LNCaP clone FGC (cell line): ENCODE data around the gene GRIP1.

Experiments used
- DNase-seq: peaks from one replicate; pipeline ENCODE4 v3.0.0-alpha.2; 2011; ENCODE audit warnings: low read depth
- H3K4me3 ChIP-seq: 2 replicates; pipeline ENCODE4 v1.5.1; 2011; ENCODE audit warnings: mild to moderate bottlenecking, low read depth, low read length, control low read depth
- CTCF ChIP-seq: IDR thresholded peaks from 2 replicates; pipeline ENCODE4 v1.5.1; 2012; ENCODE audit warnings: mild to moderate bottlenecking; ENCODE audit not compliant: control insufficient read depth, insufficient read depth; ENCODE audit errors: extremely low read depth

The GRIP1 gene

DNA sequence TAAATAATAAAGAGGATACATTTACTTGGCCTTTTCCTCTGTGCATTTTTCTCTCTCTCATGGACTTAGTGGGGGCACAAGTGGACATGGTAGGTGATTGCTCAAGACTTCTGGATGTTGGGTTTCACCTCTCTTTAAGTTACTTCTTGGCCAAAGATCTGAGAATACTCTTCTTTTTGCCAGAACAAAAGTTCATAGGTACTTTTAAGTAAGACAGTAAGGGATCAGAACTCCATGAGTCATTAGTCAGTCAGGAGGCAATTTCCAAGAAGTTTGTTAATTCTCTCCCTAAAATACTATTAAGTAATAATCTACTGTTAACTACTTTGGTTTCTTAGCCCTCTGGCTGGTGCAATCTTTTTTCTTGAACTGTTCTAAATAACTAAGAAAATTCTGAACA lies 84.2 kb downstream of the GRIP1 start:
- TF ChIP-seq CTCF: no peak
- no peak overlapping the region for H3K4me3 ChIP-seq
- DNase-seq: no peak

GRCh38 chr12:66590275-66590985 lies 88.4 kb downstream of the GRIP1 start:
- TF ChIP-seq CTCF: no peak
- DNase-seq: no peak
- H3K4me3 ChIP-seq: no peak overlapping the region

- TF ChIP-seq CTCF: no peak
- no peak overlapping the region for H3K4me3 ChIP-seq
- DNase-seq: no peak
These were observed 89.8 kb downstream of the GRIP1 start for GRCh38 chr12:66589095-66589494.

DNA sequence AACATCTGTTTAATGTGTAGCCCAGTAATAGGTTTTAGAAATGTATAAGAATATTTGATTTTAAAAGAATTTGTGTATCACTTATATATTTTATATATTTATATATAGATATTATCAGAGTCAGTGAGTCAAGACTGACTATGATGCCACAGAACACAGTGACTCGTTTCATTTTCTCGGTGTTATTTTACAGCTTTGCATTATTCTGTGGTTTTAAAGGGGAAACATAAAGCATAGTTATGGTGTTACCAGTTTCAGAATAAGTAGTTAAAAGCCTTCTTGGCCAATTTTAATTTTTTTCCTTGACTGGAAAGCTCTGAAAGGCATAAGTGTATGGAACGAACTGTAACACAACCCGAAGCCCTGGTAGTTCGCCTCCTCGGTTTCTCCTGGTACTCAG lies 91.0 kb downstream of the GRIP1 start:
- H3K4me3 ChIP-seq: no peak overlapping the region
- no peak for DNase-seq
- TF ChIP-seq CTCF: no peak

GRCh38 chr12:66584673-66585072 lies 94.2 kb downstream of the GRIP1 start:
- TF ChIP-seq CTCF: no peak

DNA sequence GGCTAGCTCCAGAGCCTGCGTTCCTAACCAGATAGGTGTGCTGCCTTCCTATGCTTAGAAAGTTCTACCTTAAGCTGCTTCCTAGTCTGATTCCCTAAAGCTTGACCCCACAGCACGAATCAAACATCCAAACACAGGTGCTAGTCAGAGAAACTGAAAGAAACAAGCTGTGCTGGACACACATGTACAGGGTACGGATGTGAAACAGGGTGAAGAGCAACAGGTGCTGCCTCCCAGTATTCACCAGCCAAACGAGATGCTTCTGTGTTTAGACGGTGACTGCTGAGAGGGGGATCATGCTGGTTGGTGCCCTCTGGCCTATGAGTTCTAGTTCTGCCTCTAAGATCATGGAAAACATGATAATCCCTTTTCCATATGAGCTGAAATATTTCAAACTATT lies 105.3 kb downstream of the GRIP1 start:
- no peak for TF ChIP-seq CTCF
- no peak overlapping the region for H3K4me3 ChIP-seq
- no peak for DNase-seq

More at GRCh38 chr12:66584673-66585072, 94.2 kb downstream of the GRIP1 start:
- DNase-seq: no peak
- H3K4me3 ChIP-seq: no peak overlapping the region

GRCh38 chr12:66572845-66573244 lies 106.0 kb downstream of the GRIP1 start:
- no peak overlapping the region for H3K4me3 ChIP-seq
- TF ChIP-seq CTCF: no peak
- no peak for DNase-seq
